NCI-H2196 treated with DMSO at 0.1 percent for 48 hours (cell line): ENCODE results near the gene CUZD1.
A peak's percentile ranks its signal among the peaks of the same experiment; 100 is the strongest.

Experiments used
- DNase-seq: peaks from one replicate; lab custom pipeline; 2025; ENCODE audit not compliant: unreplicated experiment; lab: John Stamatoyannopoulos, UW

Gene CUZD1

DNA sequence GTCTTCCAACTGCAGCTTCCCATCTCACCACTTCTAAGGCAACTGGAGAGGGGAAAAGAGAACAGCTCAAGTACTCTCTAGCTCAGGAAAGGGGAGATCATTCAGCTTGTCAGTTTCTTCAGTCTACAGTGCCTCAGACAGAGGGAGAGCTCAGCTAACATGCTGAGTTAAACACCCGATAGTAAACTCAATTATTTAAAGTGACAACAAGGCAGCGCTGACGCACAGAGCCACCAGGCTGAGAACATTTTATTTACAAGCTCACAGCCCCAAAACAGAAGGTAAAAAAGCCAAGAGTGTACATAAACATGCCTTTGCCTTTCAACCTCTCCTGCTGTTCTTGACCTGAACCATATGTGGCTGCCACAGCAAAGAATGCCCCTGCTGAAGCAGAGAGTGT is 10.1 kb upstream of the CUZD1 start:
- DNase-seq = no peak

DNA sequence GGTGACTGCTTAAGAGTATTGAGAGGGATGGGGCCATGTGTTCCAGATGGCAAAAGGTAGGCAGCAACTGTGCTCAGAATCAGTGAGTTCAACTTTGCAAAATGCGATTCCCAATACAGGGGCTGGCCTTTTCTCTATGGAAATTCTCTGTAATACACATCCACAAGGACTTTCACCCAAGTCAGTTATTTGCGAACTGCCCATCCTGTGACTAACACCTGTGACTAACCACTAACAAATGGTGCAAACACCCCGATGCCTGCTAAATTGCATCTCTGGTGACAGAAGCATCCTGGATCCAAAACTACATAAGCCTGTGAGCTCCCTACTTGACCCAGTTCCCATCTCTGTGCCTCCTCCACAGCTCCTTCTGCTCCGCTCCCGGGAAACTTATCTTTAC is 9.0 kb upstream of the CUZD1 start:
- DNase-seq = no peak

DNA sequence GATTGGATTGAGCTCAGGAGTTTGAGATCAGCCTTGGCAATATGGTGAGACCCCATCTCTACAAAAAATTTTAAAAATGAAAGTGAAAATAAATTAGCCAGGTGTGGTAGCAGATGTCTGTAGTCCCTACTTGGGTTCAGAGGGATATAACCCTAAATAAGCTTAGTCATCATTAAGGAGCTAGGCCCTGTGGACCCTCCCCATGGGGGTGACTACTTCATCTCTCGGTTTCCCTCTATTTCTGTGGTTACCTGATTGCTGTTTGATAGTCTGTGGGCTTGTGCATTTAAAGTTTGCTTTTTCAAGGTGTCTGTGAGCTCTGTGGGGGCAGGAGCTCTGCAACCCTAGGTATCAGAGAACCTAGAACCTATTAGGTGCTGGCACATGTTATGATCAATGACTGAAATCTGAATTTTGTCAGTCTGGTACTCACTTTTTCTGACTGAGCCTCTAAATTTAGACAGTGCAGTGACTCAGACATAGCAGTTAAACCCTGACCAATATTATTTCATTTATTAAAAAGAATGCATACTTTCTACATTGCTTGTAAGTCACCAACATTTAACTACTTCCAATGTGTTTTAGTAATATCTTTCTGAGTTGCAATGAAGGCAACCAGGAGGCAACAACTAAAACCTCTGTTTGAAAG is 8.1 kb upstream of the CUZD1 start:
- no peak for DNase-seq

DNA sequence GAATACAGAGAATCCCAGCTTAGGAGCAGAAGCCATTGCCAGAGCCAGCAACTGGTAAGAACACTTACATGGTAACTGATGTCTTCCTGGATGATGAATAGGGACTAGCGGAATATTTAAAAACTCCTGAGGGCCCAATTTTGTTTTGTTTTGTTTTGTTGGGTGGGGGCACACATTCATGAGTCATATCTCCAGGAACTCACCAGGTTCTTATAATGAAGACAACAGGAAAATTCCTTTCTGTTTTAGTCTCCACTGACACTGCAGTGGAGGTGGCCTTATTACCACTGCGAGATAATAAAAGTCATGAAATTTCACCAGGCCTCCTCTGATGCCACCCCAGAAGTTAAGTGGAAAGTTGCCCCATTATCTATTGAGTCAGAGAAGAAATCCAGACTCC is 6.6 kb upstream of the CUZD1 start:
- no peak for DNase-seq

DNA sequence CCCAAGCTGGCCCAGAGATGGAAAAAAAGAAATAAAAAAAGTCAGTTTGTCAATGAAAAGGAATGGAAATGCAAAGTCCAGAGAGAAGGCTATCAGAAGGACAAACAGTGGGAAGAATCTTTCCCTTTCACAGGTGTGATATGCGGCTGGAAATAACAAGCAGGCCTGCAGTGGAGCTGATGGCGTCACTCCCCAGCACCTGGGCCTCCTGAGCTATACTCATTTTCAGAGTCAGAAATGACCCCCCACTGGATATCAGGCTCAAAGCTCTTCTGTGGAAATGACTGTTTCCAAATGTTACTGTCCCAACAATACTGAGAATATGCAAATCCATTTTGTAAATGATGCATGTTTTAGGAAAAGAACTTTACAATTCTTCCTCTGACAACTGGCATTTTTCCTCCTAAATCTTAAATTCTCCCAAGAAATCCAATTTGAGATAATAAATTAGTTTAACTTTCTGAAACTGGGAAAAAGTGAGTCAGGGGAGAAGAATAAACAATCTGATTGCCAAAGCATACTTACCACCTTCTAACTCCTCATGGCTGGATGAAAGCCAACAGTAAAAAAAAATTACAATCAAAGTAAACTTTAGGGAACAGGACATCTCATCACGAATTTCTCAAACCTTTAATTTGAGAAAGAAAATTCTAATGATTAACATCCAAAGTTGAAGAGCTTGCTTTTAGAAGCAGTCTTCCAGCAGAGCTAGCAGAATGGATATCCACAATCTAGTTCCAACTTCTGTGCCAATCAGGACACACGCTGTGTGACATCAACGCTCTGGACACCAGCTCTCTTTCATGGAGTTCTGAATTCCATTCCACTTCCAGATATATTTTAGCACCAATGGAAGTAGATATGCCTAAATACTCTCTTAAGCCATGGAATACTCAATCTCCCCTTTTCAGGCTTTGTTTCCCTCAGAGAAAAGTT is 5.3 kb upstream of the CUZD1 start:
- DNase-seq = no peak

DNA sequence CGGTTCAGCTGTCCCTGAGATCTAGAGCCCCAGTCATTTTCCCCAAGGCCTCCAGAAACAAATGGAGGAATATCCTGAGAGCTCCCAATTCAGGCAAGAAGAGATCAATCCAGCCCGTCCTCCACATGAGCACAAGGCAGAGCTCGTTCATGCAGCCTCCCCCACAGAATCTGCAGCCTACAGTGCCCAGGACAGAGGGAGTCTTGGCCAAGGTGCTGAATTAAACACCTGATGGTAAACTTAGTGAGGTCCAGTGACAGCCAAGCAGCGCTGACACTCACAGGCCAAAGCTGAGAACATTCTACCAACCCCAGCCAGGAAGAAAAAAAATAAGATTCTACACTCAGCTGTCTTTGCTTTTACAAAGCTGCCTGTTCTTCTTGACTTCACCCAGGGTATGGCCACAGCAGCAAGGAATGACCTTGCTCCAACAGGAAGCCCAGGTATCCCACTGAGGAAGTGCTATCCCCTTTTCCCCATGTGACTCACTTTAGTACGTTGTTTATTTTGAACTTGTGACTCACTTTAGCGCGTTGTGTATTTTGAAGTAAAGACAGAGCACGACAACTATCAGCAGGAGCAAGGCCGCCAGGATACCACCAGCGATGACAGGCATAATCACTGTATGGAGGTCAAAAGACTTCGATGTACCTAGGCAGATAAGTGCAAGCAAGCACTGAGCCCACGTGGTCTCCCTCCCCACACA is 4.4 kb upstream of the CUZD1 start:
- no peak for DNase-seq

DNA sequence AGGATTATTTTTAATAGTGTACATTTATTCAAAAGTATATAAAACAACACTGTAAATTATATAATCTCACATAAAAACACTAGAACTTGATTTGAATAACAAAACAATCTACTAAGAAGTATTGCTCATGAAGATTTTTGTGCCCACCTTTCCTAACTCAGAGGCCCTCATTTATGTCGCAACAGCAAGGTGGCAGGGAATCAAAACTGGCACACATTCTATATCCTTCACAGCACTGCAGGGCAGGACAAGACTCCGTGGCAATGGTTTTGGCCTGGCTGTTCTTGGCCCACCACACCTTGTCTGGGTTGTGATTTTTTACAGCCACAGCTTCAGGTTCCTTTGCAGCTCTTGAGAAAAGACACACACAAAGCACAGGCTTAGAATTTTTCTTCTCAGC is 3.4 kb upstream of the CUZD1 start:
- DNase-seq = no peak

DNA sequence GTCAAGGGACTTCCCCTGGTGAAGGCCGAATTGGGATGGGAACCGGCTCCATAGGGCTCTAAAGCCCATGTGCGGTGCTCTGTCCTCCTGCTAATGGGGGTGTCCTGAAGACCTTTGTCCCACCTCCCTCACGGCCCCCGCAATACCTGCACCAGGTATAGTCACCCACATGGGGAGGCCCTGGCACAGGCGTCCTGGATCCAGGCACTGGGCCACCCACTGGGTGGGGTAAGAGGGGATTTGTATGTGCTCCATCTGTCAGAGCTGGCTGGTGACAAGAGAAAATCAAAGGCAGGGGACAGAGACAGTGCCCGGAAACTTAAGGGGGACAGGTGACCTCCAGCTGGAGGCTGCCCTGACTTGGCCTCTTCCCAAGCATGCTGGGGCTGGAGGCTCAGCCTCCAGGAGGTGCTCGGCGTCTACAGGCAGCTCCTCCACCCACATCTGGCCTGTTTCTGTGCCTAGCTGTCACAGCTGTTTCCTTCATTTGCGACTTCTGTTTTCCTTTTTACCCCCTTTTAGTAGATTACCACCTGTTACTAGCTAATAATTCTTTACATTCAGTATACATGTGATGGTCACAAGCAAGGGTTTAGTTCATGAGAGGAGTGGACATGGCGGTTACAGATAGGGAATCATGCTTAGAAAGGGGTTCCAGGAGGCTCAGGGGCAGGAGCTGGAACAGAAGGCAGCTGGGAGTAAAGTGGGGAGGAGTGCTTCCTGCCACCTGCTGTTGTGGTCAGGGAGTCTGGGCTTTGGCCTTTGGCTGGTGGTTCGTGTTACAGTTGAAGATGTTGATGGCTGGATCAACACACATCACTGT is 2.3 kb upstream of the CUZD1 start:
- peak; percentile 71 for DNase-seq

DNA sequence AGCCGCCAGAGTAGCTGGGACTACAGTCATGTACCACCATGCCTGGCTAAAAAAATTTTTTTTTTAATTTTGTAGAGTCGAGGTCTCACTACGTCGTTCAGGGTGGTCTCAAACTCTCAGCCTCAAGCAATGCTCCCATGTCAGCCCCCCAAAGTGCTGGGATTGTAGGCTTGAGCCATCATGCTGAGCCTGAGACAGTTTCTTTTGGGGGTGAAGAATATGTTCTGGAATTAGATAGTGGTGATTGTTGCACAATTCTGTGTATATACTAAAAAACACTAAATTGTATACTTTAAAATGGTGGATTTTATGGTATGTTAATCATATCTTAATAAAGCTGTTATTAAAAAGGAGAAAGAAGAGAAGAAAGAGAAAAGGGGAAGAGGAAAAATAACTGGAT is 1.5 kb downstream of the CUZD1 start:
- DNase-seq = no peak

DNA sequence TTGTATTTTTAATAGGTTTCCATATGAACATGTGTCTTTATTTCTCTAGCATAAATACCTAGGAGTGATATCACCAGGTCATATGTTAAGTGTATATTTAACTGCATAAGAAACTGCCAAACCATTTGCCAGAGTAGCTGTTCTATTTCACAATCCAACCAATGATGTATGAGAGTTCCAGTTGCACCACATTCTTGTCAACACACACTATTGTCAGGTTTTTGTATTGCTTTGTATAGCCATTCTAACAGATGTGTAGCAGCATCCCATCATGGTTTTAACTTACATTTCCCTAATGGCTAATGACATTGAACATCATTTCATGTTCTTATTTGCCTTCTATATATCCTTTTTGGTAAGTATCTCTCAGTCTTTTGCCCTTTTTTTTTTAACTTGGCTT is 4.1 kb downstream of the CUZD1 start:
- no peak for DNase-seq

DNA sequence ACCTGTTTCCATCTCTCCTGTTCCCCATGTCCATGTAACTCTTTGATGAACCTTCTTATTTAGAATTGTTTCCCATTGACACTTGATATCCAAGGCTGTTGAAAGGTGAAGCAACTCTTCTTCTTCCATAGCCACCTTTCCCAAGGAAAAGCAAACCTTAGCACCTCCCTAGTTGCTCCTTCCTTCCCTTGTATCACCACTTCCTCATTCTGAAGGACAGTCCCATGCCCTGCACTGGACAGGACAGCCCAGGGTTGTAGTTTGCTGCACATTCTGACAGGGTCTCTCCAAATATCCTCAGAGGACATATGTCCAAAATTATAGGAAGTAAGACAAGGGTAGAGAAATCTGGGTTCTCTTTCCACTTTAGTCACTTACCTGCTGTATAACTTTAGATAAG is 6.2 kb downstream of the CUZD1 start:
- DNase-seq = no peak

DNA sequence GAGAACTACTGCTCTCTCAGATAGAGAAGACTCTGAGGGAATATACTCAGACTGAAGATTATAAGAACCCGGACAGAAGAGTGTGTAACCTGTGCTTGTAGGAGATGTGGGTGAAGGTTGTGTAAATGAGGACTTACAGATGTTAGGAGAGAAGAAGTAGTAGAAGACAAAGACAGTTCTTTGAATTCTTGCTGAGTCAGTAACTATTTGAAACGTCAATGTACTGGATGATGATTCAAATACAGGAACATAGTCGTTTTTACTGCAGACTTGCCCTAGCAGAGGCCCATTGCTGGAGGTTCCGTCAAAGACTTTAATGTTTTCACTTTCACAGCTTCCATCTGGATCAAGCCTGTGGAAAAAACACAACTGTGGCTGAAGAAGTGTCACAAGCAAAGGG is 6.8 kb downstream of the CUZD1 start:
- DNase-seq = no peak

DNA sequence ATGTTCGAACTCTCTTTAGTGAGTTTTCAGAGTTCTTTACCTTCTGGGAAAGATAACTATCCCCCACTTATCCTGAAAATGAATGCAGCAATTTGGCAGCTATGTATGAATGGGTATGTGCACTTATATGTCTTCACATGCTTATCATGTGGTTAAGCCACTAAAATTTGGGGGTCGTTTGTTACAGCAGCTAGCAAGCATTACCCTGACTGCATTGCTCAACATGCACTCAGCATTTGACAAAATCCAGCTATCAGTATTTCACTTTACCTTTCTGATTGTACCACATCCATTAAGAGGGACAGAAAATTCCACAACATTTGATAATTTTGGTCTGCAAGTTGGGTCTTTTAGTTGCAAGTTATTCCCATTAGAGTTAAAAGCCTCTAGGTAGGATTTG is 9.7 kb downstream of the CUZD1 start:
- DNase-seq = no peak

DNA sequence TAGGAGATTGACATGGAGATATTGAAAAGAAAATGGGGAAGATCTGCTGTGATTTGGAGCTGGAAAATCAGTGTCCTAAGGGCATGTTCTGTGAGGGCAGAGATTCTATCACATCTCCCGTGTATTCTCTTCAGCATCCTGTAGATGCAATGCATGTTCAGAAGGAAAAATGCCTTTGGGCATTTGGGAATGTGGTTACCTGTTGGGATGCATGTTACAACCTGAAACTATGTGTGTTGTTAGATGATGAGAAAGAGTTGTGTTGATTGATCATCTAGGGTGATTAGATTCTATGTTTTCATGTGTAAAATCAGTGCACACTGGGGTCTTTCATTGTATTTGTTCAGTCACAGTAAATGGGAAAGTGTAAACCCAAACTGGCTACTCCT is 14.7 kb downstream of the CUZD1 start:
- no peak for DNase-seq

DNA sequence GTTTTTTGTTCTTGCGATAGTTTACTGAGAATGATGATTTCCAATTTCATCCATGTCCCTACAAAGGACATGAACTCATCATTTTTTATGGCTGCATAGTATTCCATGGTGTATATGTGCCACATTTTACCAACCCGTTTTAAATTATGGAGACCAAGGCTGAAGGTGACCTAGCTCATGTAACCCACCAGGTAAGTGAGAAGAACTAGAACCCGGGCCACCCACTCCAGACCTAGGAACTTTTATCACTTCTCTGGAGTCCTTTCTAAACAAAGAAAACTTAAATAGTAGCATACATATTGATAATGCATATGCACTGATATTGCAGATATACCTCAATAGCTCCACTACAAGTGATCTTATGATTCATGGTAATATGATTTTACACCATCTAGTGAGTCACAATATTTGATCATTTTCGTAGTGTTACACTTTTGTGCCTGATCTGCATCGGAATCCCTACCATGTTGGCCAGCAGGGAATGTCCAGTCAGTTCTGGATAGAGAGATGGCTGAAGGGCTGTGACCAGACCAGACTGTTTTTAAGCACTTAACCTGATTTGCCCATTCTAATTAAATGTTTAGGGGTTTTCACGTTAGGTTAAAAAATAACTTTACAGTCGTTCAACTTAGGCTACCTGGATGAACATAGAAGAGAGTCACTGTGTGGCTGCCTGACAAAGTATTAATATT is 15.2 kb downstream of the CUZD1 start:
- DNase-seq = no peak

DNA sequence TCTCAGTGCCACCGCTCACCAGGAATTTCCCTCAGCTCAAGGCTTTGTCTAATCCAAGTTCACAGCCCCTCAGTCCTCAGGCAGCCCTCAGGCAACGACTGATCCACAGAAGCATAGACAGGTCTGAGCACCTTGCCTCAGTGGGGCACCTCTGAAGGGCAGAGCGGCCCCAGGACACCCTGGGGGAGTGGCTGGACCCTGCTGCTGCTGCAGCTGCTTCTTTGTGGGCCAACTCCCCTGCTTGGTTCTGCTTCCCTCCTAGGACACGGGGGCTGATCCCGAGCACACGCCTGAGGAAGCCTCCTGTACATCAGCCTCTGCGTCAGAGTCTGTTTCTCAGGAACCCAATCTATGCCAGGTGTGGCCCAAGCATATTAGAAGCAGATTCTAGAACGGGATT is 16.2 kb downstream of the CUZD1 start:
- no peak for DNase-seq

DNA sequence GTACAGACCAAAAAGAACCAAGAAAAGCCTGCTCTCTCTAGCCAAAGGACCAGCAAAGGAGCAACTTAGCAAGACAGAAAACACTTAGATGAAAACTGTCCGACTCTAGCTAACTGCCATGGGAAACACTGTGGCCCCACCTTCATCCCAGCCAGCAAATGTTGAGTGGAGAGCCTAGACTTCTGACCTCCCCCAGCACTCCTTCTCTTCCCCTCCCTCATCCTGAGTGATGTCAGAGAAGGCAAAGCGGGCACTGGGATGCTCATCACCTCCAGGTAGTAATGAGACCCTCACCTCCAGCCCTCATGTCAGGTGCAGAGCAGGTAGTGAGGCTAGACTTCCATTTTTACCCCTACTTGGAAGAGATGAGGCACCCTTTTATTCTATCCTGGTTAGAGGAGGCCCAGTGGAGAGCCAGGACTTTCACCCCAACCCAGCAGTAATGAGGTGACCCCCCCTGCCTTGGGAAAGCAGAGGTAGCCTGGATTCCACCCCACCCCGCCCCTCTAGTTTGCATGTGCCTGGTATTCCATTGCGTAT is 16.9 kb downstream of the CUZD1 start:
- no peak for DNase-seq

DNA sequence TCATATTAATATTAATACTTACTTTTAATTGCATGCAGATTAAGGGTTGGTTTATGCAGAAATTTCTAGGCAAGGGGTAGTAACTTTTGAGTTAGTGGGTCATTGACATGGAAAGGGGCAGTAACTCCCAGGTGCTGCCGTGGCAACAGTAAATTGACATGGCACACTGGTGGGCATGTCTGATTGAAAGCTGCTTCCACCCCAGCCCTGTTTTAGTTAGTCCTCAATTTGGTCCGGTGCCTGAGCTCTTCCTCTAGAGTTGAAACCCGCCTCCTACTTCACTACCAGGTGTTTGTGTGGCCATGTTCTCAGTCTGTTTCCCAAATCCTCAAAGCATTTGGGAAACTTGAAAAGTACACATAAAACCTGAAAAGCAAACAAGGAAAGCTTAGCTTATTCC is 18.4 kb downstream of the CUZD1 start:
- no peak for DNase-seq

DNA sequence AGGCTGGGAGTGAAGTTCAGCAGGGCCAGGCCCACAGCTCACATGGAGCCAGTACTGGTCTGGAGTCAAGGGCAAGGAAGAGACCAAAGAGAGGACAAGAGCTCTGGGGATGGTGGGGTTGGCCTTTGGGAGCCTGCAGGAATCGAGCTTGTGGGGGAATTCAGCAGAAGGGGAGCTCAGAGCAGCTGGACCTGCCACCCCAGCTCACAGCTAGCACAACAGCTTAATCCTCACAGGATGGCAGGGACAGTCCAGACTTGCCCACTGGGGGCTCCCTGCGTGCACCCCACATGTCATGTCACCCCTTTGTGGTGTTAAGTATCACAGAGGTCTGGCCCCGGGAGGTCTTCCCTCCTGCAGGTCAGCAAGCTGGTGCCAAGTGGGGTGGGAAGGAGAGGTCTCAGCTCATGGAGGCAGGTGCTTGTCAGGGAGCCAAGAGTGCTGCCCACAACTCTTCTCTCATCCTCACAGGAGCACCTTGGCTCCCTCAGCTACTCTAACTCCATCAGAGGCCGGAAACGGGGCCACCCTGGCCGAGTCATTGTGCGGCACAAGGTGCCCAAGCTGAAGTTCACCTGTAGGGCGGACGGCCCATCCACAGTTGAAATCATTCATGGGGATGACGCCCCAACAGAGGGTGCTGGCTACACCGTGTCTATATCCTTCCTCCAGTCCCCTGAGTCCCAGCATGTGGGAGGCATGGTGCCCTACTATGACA is 22.5 kb downstream of the CUZD1 start:
- no peak for DNase-seq

DNA sequence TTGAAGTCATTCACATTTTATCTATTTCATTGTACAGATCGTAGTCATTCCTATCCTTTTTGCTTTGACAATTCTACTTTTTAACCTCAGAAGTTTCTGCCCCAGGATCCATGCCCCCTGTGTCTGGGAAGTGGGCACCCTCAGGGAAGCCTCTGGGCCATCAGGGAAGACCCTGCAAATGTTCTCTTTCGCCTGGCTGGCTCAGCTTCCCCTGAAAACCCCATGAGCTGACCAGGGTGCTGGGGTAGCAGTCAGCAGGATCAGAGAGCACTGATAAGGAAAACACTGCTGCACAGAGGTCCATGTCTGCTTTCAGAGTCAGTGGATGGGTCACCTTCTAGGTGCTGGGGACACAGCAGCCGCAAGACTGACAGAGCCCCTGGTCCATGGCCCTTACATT is 23.8 kb downstream of the CUZD1 start:
- no peak for DNase-seq
